Measurements from ENCODE around the gene KIF1B. TPM values are rescaled to one million over a fixed set of nuclear protein-coding genes. Genes with fewer than 3 reads are reported as not detected.

KIF1B gene
- total and polyA plus RNA-seq, 2 experiments from 2014 or later = 22.2 to 56.2 TPM

- TF ChIP-seq, protein P1, sequence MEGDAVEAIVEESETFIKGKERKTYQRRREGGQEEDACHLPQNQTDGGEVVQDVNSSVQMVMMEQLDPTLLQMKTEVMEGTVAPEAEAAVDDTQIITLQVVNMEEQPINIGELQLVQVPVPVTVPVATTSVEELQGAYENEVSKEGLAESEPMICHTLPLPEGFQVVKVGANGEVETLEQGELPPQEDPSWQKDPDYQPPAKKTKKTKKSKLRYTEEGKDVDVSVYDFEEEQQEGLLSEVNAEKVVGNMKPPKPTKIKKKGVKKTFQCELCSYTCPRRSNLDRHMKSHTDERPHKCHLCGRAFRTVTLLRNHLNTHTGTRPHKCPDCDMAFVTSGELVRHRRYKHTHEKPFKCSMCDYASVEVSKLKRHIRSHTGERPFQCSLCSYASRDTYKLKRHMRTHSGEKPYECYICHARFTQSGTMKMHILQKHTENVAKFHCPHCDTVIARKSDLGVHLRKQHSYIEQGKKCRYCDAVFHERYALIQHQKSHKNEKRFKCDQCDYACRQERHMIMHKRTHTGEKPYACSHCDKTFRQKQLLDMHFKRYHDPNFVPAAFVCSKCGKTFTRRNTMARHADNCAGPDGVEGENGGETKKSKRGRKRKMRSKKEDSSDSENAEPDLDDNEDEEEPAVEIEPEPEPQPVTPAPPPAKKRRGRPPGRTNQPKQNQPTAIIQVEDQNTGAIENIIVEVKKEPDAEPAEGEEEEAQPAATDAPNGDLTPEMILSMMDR (IDR thresholded peaks at IDR 0.05; ENCODE audit: low read depth, low read length) = no peak
- DNase-seq (ENCODE audit: low read depth in 1 of 2, low spot score in 1 of 2) = no peak
- H3K4me1 ChIP-seq (ENCODE audit: low read depth) = no peaks in the 10 kb centered on the region
- H3K27me3 ChIP-seq = no peaks in the 10 kb centered on the region
- no peak overlapping the region for H3K4me3 ChIP-seq
- peaks cover 36% of the 10 kb centered on the region for H3K36me3 ChIP-seq
- H3K27ac ChIP-seq = no peak overlapping the region
- H3K9me3 ChIP-seq (ENCODE audit: low read depth) = no peaks in the 10 kb centered on the region
These were observed 55.5 kb downstream of the KIF1B start for GRCh38 chr1:10265900-10266299.

- no peaks in the 10 kb centered on the region for H3K4me1 ChIP-seq (ENCODE audit: low read depth)
- H3K27me3 ChIP-seq = no peaks in the 10 kb centered on the region
- peak in 1 of 2 donors; percentile 27 for DNase-seq (ENCODE audit: low read depth in 1 of 2, low spot score in 1 of 2)
- H3K27ac ChIP-seq = peak overlapping the region; percentile 9
- H3K36me3 ChIP-seq = peaks cover 31% of the 10 kb centered on the region
- H3K4me3 ChIP-seq = no peak overlapping the region
- H3K9me3 ChIP-seq (ENCODE audit: low read depth) = no peaks in the 10 kb centered on the region
- TF ChIP-seq, protein P1 (IDR thresholded peaks at IDR 0.05; ENCODE audit: low read depth, low read length) = no peak
These were observed 56.9 kb downstream of the KIF1B start for GRCh38 chr1:10267319-10267718.

GRCh38 chr1:10267921-10268320 is 57.6 kb downstream of the KIF1B start:
- Histone ChIP-seq H3K27ac (no peak overlapping the region), H3K9me3 (ENCODE audit: low read depth) (no peaks in the 10 kb centered on the region), H3K27me3 (no peaks in the 10 kb centered on the region), H3K4me3 (no peak overlapping the region), H3K36me3 (peaks cover 28% of the 10 kb centered on the region), H3K4me1 (ENCODE audit: low read depth) (no peaks in the 10 kb centered on the region)
- TF ChIP-seq, protein P1 (IDR thresholded peaks at IDR 0.05; ENCODE audit: low read depth, low read length) = no peak
- DNase-seq (ENCODE audit: low read depth in 1 of 2, low spot score in 1 of 2) = no peak

DNA sequence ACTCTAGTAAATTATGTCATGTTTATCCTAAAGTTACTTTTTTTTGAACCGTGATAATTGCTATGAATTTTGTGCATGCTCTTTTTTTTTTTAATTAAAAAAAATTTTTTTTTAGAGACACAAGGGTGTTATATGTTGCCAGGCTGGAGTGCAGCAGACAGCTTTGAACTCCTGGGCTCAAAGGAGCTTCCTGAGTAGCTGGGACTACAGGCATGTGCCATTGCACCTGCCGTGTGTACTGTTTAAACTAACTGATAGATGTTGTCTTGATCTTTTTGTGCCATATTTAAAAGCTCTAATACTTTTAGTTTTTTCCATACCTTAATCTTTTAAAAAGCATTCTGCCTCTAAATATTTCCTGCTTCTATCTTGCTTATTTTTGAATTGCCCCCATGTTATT is 60.7 kb downstream of the KIF1B start:
- Histone ChIP-seq H3K4me3 (no peak overlapping the region), H3K9me3 (ENCODE audit: low read depth) (no peaks in the 10 kb centered on the region), H3K27me3 (no peaks in the 10 kb centered on the region), H3K27ac (peak overlapping the region; percentile 58), H3K36me3 (peaks cover 29% of the 10 kb centered on the region), H3K4me1 (ENCODE audit: low read depth) (no peaks in the 10 kb centered on the region)
- TF ChIP-seq, protein P1 (IDR thresholded peaks at IDR 0.05; ENCODE audit: low read depth, low read length) = no peak
- no peak for DNase-seq (ENCODE audit: low read depth in 1 of 2, low spot score in 1 of 2)

- no peaks in the 10 kb centered on the region for H3K4me1 ChIP-seq (ENCODE audit: low read depth)
These were observed 61.5 kb downstream of the KIF1B start for GRCh38 chr1:10271869-10272268.

More at GRCh38 chr1:10271869-10272268, 61.5 kb downstream of the KIF1B start:
- H3K27ac ChIP-seq = peak overlapping the region; percentile 58
- peak in 1 of 2 donors; percentile 7 for DNase-seq (ENCODE audit: low read depth in 1 of 2, low spot score in 1 of 2)
- H3K27me3 ChIP-seq = no peaks in the 10 kb centered on the region
- peaks cover 36% of the 10 kb centered on the region for H3K36me3 ChIP-seq
- no peaks in the 10 kb centered on the region for H3K9me3 ChIP-seq (ENCODE audit: low read depth)
- TF ChIP-seq, protein P1 (IDR thresholded peaks at IDR 0.05; ENCODE audit: low read depth, low read length) = no peak
- H3K4me3 ChIP-seq = no peak overlapping the region
